Central memory CD4-positive, alpha-beta T cell (primary cell): Measurements from ENCODE around the gene CHST15.

Experiments
- DNase-seq: peaks from one replicate; pipeline ENCODE4 v3.0.0; 2022
- total RNA-seq, 3 experiments: gene quantifications; one replicate each; lab custom pipeline; 2026; lab: John Stamatoyannopoulos, UW

CHST15 gene
- 0 to 0.87 (median 0.04) reads per million in 3 experiments for total RNA-seq

- DNase-seq = no peak
These were observed at the start of gene CHST15 for GRCh38 chr10:124092860-124093773. Gene CHST15 (minus strand): TSS chr10:124093598. CDS start chr10:124046212, 47,386 bp downstream.

- no peak for DNase-seq
These were observed 49.6 kb upstream of the CHST15 start for GRCh38 chr10:124142960-124143359.

- no peak for DNase-seq
These were observed 48.8 kb upstream of the CHST15 start for GRCh38 chr10:124142006-124142739.

GRCh38 chr10:124138883-124139348 lies 45.5 kb upstream of the CHST15 start:
- no peak for DNase-seq

GRCh38 chr10:124138195-124138882 lies 44.9 kb upstream of the CHST15 start:
- DNase-seq = no peak

GRCh38 chr10:124134251-124134893 lies 41.0 kb upstream of the CHST15 start:
- DNase-seq = no peak

GRCh38 chr10:124132876-124133275 lies 39.5 kb upstream of the CHST15 start:
- DNase-seq = no peak

- no peak for DNase-seq
These were observed 38.9 kb upstream of the CHST15 start for GRCh38 chr10:124132306-124132705.

- DNase-seq = no peak
These were observed 37.8 kb upstream of the CHST15 start for GRCh38 chr10:124131172-124131571.

GRCh38 chr10:124130198-124130900 lies 37.0 kb upstream of the CHST15 start:
- no peak for DNase-seq

- DNase-seq = no peak
These were observed 36.1 kb upstream of the CHST15 start for GRCh38 chr10:124129471-124129870.

GRCh38 chr10:124128811-124129145 lies 35.4 kb upstream of the CHST15 start:
- DNase-seq = no peak

GRCh38 chr10:124127965-124128810 lies 34.8 kb upstream of the CHST15 start:
- DNase-seq = no peak

GRCh38 chr10:124127563-124127962 lies 34.2 kb upstream of the CHST15 start:
- no peak for DNase-seq

GRCh38 chr10:124126983-124127385 lies 33.6 kb upstream of the CHST15 start:
- no peak for DNase-seq

GRCh38 chr10:124126145-124126982 lies 33.0 kb upstream of the CHST15 start:
- no peak for DNase-seq

- DNase-seq = no peak
These were observed 32.1 kb upstream of the CHST15 start for GRCh38 chr10:124125305-124126116.

GRCh38 chr10:124124769-124125161 lies 31.4 kb upstream of the CHST15 start:
- no peak for DNase-seq

GRCh38 chr10:124124123-124124768 lies 30.8 kb upstream of the CHST15 start:
- DNase-seq = no peak
